HG03457 (cell line): ENCODE data around the gene DNAH3.
"Not testable (repeated sequence)": the region's sequence is repeated elsewhere in the genome, so short reads cannot be mapped to it uniquely, and the experiment has no call there.

Experiments used
- ATAC-seq: cut with Tn5 transposase; IDR thresholded peaks from one replicate; pipeline ENCODE4 v1.9.1; 2021; ENCODE audit warnings: moderate number of reproducible peaks; ENCODE audit not compliant: unreplicated experiment

DNAH3 gene

GRCh38 chr16:20948444-20948843 is 202.2 kb downstream of the DNAH3 start:
- ATAC-seq, result no peak

DNA sequence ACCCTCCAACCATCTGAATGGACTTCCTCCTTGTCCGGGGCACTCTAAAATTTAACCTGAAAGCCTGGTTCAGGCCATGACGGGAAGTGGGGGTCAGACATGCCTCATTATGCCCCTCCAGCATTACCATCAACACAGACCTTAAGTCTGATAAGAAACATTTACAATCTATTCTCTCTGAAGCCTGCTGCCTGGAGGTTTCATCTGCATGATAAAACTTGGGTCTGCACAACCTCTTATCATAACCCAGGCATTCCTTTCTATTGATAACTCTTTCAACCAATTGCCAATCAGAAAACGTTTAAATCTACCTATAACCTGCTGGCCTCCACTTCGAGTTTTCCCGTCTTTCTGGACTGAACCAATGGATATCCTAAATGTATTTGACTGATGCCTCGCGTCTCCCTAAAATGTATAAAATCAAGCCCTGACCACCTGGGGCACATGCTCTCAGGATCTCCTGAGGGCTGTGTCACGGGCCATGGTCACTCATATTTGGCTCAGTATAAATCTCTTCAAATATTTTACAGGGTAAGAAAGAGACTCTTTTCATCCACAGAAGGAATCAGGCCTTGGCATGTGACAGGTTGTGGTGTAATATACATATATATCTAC is 204.5 kb downstream of the DNAH3 start:
- ATAC-seq, result no peak

DNA sequence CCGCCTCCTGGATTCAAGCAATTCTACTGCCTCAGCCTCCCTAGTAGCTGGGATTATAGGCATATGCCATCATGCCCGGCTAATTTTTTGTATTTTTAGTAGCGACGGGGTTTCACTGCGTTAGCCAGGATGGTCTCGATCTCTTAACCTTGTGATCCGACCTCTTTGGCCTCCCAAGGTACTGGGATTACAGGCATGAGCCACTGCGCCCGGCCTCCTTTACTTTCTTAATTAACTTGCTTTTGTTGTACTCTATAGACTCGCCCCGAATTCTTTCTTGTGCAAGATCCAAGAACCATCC is 205.1 kb downstream of the DNAH3 start:
- ATAC-seq, result not testable (repeated sequence)

DNA sequence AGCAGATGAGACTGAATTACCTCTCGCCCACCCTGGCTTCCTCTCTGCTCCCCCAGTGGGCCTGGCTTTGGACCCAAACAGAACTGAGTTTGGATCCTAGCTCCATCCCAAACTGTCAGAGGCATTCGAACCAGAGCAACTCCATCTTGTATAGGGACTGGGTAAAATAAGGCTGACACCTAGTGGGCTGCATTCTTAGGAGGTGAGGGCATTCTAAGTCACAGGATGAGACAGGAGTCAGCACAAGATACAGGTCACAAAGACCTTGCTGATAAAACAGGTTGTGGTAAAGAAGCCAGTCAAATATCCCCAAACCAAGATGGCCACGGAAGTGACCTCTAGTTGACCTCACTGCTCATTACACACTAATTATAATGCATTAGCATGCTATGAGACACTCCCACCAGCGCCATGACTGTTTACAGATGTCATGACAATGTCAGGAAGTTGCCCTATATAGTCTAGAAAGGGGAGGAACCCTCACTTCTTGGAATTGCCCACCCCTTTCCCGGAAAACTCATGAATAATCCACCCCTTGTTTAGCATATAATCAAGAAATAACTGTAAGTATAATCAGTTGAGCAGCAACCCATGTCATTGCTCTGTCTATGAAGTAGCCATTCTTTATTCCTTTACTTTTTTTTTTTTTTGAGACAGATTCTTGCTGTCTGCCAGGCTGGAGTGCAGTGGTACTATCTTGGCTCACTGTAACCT is 205.6 kb downstream of the DNAH3 start:
- no peak for ATAC-seq

- no peak for ATAC-seq
Observed at GRCh38 chr16:20942256-20942655, 208.4 kb downstream of the DNAH3 start.

GRCh38 chr16:20941636-20941926 is 209.1 kb downstream of the DNAH3 start:
- ATAC-seq, result no peak

DNA sequence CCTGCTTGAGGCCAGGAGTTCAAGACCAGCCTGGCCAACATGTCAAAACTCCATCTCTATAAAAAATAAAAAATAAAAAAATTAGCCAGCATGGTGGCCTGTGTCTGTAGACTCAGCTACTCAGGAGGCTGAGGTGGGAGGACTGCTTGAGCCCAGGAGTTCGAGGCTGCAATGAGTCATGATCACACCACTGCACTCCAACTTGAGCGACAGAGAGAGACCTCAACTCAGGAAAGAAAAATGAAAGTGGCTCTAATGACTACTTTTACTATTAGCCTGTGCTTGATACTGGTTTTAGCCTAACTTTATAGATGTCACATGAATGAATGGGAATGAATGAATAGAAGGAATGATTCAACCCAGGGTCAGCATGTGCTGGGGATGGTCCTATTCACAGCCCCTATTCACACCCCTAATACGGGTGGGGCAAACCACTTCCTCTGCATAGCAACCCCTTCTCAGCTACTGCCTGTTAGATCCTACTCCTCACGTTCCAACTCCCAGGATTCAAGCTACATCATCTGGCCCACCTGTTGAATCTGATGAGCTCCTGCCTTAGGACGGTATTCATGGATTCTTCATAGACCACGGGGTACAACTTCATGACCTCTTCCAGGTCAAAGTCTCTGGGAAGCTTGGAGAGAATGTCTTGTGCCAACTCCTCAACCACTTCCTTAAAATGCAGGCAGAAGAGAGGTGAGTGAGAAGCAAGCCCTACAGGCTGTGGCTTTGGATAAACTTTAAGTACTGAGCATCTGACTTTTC is 209.6 kb downstream of the DNAH3 start:
- no peak for ATAC-seq

DNA sequence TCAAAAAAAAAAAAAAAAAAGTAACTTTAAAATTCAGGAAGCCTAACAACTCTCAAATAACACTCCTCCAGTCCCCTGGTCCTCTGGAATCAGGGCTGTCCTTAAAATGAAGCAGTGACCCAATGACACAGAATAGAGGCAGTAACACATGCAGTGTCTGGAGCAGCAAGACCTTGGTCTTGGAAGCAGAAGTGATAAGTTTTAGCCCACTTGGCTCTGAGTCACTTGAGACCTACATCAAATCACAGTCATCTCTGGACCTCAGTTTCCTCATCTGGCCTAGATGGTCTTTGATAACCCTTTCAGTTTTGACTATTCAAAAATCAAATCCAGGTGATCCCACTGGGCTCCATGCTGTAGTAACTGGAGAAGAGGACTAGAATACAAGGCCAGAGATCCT is 211.0 kb downstream of the DNAH3 start:
- no peak for ATAC-seq

DNA sequence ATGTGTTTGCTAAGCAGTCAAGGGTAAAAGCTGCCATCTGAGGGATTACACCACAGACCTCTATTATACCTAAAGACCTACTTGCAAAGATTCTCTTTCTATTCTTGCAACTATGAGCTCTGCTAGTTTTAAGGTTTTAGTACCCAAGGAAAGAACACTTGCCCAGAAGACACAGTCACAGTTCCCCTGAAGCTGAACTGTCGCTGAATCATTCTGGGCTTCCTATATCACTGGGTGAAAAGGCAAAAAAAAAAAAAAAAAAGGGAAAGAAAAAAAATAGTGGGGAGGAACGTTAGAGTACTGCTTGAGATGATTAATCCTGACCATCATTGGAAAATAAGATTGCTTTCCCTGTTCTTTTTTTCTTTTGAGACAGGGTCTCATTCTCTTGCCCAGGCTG is 212.2 kb downstream of the DNAH3 start:
- ATAC-seq, result no peak

GRCh38 chr16:20937736-20938135 is 212.9 kb downstream of the DNAH3 start:
- ATAC-seq, result no peak

- ATAC-seq, result no peak
Observed at GRCh38 chr16:20933589-20933988, 217.1 kb downstream of the DNAH3 start.

- ATAC-seq, result no peak
Observed at GRCh38 chr16:20931066-20931600, 219.5 kb downstream of the DNAH3 start.

GRCh38 chr16:20930365-20930690 is 220.3 kb downstream of the DNAH3 start:
- no peak for ATAC-seq

- not testable (repeated sequence) for ATAC-seq
Observed at GRCh38 chr16:20929676-20930364, 220.8 kb downstream of the DNAH3 start.

DNA sequence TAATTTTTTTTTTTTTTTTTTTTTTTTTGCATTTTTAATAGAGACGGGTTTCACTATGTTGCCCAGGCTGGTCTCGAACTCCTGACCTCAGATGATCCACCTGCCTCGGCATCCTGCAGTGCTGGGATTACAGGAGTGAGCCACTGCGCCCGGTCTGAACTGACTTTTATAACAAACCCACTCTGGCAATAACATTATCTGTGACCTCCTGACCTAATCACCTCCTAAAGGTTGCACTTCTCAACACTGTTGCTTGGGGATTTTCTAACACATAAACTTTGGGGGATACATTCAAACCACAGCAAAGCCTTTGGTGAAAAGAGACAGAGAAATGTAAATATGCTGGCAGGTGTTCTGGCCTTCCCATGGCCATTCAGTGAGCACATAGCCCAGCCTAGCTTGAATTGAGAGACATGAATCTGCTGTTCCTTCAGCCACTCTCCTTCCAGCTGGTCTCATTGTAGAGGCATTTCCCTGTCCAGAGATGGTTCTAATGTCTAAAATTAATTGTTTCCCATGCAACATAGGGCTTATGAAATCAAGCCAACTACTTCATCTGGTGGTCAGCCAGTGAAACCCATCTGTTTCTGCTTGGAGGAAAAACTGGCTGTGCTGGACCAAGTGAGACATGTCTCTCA is 221.8 kb downstream of the DNAH3 start:
- no peak for ATAC-seq

- ATAC-seq, result no peak
Observed at GRCh38 chr16:20925751-20926150, 224.9 kb downstream of the DNAH3 start.

GRCh38 chr16:20923876-20924275 is 226.8 kb downstream of the DNAH3 start:
- no peak for ATAC-seq

DNA sequence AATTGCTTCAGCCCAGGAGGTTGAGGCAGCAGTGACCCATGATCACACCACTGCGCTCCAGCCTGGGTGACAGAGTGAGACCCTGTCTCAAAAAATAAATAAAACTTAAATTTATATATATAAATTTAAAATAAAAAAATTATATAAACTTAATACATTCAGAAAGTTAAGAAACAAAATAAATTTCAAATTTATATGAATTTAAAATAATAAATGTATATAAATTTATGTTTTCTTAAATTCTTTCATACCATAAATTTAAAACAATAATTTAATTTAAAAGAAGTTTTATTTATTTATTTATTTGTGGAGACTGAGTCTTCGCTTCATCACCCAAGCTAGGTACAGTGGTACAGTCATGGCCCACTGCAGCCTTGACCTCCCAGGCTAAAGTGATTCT is 229.8 kb downstream of the DNAH3 start:
- no peak for ATAC-seq

- ATAC-seq, result no peak
Observed at GRCh38 chr16:20920091-20920490, 230.6 kb downstream of the DNAH3 start.

- ATAC-seq, result no peak
Observed at GRCh38 chr16:20918486-20919239, 232.0 kb downstream of the DNAH3 start.

DNA sequence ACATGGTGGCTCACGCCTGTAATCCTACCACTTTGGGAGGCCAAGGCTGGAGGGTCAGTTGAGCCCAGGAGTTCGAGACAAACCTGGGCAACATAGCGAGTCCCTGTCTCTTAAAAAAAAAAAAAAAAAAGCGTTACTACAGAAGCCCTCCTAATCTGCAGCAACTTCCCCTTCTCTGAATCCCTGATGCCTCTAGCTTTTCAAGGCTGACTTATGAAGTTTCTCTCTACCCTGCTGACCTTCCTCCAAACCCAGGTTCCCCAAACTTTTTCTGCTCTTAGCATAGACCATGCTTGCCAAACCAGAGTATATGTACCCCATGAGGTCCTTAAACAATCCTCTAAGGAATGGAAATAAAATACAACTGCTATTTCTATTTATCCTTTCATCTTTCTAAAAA is 233.7 kb downstream of the DNAH3 start:
- ATAC-seq, result no peak
